Measurements from ENCODE around the gene RAB41.
A peak's percentile ranks its signal among the peaks of the same experiment; 100 is the strongest.
"Not testable (repeated sequence)": the region's sequence is repeated elsewhere in the genome, so short reads cannot be mapped to it uniquely, and the experiment has no call there.

Gene RAB41

GRCh38 chrX:70281951-70282350 is at the start of gene RAB41:
Gene RAB41, plus strand, starts transcription at chrX:70282172. Its CDS starts 46 bp downstream, at chrX:70282218.
- DNase-seq, result no peak

GRCh38 chrX:70234355-70234754 is 47.6 kb upstream of the RAB41 start, which contains the start of gene AWAT1:
Gene AWAT1, plus strand, starts transcription at chrX:70234655. Its CDS starts 41 bp downstream, at chrX:70234696.
- no peak for DNase-seq

GRCh38 chrX:70240751-70241150 is 41.2 kb upstream of the RAB41 start:
- no peak for DNase-seq

DNA sequence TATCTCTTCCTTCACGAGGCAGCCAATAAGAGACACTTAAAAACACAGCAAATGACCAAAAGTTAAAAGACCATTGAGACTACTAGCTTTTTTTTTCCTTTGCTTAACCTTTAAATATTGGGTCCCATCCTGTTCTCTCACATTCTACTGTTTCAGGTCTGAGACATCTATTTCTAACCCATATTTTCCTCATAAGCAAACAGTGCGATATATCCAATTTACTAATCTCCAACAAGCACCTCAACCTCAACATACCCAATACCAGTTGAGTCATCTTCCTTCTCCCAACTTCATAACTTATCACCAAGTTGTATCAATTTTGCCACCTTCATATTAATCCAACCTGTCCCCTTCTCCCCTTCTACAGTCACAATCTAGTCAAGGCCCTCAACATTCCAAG is 40.5 kb upstream of the RAB41 start:
- DNase-seq, result no peak

DNA sequence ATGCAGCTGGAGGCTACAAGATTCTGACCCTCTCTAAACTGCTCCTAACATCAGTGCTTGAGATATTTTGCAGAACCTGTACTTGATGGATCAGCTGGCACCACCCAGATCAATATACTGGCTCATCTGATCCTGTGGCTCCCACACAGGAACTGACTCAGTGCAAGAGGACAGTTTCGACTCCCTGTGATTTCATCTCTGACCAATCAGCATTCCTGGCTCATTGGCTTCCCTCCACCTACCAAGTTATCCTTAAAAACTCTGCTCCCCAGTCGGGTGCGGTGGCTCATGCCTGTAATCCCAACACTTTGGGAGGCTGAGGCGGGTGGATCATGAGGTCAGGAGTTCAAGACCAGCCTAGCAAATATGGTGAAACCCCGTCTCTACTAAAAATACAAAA is 38.4 kb upstream of the RAB41 start:
- not testable (repeated sequence) for DNase-seq

- no peak for DNase-seq
These were observed 37.1 kb upstream of the RAB41 start for GRCh38 chrX:70244881-70245280.

- no peak for DNase-seq
These were observed 34.7 kb upstream of the RAB41 start for GRCh38 chrX:70247252-70247651.

- DNase-seq, result no peak
These were observed 29.5 kb upstream of the RAB41 start for GRCh38 chrX:70252491-70252890.

DNA sequence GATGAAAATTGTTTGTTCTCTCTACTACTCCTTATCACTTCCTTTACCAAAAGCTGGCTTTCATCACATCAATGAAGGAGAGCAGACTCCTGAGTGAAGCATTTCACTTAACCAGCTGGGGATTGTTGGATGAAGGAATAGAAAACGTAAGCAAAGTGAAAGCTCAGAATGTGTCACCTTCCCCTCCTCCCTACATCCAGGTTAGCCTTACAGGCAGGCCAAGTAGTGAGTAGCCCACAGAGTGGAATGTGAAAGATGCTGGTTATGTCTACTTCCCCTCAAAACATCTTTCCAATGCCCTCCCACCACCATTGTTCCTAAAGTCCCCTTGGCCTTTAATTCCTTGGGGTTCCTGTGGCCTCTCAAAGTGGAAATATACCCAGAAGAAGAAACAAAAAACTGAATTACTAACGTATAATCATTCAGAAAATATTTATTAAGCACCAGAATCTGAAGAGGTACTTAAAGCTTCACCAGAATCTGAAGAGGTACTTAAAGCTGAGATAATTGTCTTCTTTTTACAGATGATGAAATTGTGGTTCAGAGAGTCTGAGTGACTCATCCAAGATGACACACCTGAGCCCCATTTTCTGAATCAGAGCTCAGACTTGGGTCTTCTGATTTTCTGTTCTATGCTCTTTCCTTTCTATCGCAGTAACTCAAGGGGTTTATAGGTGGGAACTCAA is 28.5 kb upstream of the RAB41 start:
- no peak for DNase-seq

- DNase-seq, result no peak
These were observed 27.9 kb upstream of the RAB41 start for GRCh38 chrX:70254063-70254400.

- DNase-seq, result no peak
These were observed 27.1 kb upstream of the RAB41 start for GRCh38 chrX:70254909-70255308.

DNA sequence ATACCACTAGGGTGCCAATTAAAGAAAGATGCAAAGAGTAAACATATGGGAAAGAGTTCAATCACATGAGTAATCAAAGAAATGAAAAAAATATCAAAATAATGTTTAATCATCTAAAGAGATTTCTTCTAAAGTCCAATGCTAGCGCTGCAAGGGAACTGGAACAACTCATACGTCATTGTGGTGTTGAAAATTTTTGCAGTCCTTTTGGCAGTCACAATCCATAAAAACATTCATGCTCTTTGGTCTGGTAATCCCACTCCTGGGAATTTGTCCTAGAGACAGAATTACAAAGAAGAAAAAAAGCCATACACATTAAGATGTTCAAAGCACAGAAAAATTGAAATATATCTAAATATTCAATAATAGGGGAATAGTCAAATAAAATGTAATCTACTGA is 26.5 kb upstream of the RAB41 start:
- no peak for DNase-seq

DNA sequence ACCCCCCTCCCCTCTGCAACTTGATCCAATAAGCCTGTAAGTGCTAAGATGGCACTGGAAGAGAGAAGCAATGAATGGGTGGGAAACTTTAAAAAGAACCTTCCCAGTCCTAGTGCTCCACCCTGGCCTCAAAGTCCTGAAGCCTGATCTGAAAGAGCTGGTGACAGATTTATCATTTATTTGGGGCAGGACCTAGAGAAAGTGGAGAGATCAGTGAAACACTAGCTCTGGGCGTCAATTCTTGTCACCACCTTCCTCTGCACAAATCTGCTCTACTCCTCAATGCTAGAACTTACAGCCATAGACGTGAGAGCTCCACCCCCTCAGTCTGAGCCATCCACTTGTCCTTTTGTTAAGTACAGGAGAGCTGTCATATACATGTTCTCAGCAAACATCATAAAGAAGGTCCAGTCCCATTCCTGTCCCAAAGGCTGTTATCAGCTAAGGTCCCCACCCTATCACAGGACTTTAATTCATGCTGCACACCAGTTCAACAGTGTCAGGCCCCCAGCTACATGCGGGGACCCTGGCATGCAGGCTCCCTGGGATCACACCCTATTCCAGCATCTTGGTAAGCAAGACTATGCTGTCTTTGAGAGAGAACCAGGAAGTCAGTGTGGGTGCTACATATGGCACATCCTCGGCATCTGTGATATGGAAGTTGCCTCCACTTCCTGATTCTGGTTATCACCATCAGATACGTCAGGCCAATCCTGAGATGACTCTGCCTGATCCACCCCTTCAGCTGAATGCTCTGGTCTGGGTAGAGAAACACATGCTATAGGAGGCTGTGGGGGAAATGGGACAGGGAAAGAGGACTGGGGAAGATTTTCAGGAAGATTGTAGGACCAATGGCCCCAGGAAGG is 24.3 kb upstream of the RAB41 start:
- DNase-seq, result no peak

GRCh38 chrX:70260104-70260503 is 21.9 kb upstream of the RAB41 start, which contains the start of gene P2RY4:
Gene P2RY4, minus strand, starts transcription at chrX:70260204. Its CDS starts 580 bp downstream, at chrX:70259624.
- no peak for DNase-seq

- no peak for DNase-seq
These were observed 18.9 kb upstream of the RAB41 start for GRCh38 chrX:70262952-70263567.

GRCh38 chrX:70264784-70265183 is 17.2 kb upstream of the RAB41 start:
- DNase-seq, result no peak

DNA sequence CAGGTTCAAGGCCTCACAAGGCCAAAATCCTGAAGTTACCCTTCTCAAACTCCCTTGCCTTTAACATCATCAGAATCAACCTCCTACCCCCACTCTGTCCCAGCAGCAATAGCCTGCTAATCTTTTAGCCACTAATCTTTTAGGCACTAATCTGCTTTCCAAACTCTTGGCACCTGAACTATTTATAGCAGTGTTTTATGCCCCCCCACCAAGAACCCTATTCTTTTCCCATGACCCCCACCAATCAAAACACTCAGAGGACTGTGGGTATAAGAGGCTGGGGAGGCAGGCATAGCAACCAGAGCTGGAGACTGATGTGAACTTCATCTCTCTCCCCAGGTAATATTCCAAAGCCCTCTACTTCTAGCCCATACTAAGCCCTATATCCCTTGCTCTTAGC is 13.9 kb upstream of the RAB41 start, which contains the start of gene ARR3:
Gene ARR3 (plus strand): TSS at position 301 of the 400 bp plus-strand sequence. CDS start 1,052 bp downstream, outside the sequence.
- DNase-seq, result no peak

DNA sequence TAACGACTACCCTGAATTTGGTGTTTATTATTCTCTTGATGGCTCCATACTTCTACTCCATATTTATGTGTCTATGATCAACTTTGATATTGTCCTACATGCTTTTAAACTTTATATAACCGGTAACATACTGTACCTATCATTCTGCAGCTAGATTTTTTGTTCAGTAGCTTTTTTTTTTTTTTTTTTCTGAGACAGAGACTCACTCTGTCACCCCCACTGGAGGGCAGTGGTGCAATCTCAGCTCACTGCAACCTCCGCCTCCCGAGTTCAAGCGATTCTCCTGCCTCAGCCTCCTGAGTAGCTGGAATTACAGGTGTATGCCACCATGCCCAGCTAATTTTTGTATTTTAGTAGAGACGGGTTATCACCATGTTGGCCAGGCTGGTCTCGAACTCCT is 7.9 kb upstream of the RAB41 start:
- not testable (repeated sequence) for DNase-seq

- no peak for DNase-seq
These were observed 2.9 kb upstream of the RAB41 start for GRCh38 chrX:70279081-70279480.

- no peak for DNase-seq
These were observed 1.4 kb upstream of the RAB41 start for GRCh38 chrX:70280573-70280972.

GRCh38 chrX:70289168-70289792 is 7.3 kb downstream of the RAB41 start:
- no peak for DNase-seq

DNA sequence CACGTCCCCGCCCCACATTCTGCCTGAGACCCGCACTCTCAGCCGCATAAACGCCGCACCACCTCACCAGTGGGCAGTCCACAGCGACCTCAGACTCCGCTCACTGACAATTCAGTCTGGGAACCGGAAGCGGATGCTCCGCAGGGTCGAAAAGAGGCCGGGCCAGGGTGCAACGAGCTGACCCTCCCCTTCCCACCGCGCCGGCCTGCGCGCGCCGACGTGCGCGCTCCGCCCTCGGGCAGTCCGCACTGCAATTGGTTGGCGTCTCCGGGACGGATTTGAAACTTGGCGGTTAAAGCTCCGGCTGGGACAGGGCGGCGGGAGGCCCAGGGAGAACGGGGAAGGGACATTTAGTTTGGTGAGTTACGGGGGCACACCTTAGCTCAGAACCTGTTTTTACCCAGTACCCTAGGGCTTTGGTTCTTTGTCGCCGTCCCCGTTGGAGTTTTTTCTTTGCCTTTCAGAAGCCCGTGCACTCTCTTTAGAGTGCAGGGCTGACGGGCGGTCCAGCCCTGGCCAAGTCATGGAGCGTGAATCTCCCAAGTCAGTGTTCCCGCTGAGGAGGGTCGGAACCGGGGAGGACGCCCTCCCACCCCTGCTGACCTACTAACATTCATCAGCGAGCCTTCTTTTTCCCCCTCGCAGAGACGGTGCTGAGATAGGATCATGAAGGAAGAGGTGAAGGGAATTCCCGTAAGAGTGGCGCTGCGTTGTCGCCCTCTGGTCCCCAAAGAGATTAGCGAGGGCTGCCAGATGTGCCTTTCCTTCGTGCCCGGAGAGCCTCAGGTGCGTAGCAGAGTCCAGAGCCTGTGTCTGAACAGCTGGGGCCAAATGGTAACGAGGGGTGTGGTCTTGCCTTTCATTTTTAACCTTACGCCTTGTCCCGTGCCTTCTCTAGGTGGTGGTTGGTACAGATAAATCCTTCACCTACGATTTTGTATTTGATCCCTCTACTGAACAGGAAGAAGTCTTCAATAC is 8.1 kb downstream of the RAB41 start, which contains the start of the genes KIF4A and PDZD11:
Gene KIF4A (plus strand): TSS at position 312 of the 978 bp plus-strand sequence. CDS start 355 bp downstream, at position 667.
Gene PDZD11 (minus strand): TSS at position 135 of the 978 bp plus-strand sequence. CDS start 586 bp downstream, outside the sequence.
- peak; percentile 16 to 87 for DNase-seq
